PC-9 (cell line): Measurements from ENCODE around the gene NFKB1. TPM values are rescaled to one million over a fixed set of nuclear protein-coding genes. Genes with fewer than 3 reads are reported as not detected.

Experiments used
- BruUV-seq: library from RNA; stranded (reverse); fragments of 400-500 nt; replicated peaks from 2 replicates; lab custom pipeline; 2021; lab: Mats Ljungman, UMichigan
- CTCF ChIA-PET: fragments of 300-600 bp; sonication (Branson Sonifier 250); formaldehyde crosslinking; loops from one replicate; lab custom pipeline; 2022; ENCODE audit warnings: antibody characterized with exemption; lab: Charles Lee
- POLR2A ChIA-PET: fragments of 300-600 bp; sonication (Branson Sonifier 250); formaldehyde crosslinking; loops from one replicate; lab custom pipeline; 2022; ENCODE audit warnings: antibody characterized with exemption; ENCODE audit not compliant: unreplicated experiment; lab: Charles Lee
- DNase-seq, 2 experiments: peaks; one replicate each; pipeline versions ENCODE4 v3.0.0 to v3.0.0-alpha.2; 2015 to 2022; ENCODE audit warnings: mixed read lengths in 1 of 2
- H2AFZ ChIP-seq: fragments of 200-600 bp; sonication (generic); 2 replicates; pipeline ENCODE4 v1.8.1; 2017; ENCODE audit warnings: antibody characterized with exemption
- H3F3A ChIP-seq: fragments of 200-600 bp; sonication (generic); 2 replicates; pipeline ENCODE4 v1.8.1; 2017; ENCODE audit warnings: antibody characterized with exemption, mild to moderate bottlenecking, low read depth; ENCODE audit not compliant: insufficient read depth
- H3K27ac ChIP-seq: fragments of 200-600 bp; sonication (generic); 2 replicates; pipeline ENCODE4 v1.6.1; 2016; ENCODE audit warnings: mixed run types
- H3K27me3 ChIP-seq: fragments of 200-600 bp; sonication (generic); 2 replicates; pipeline ENCODE4 v1.6.1; 2016; ENCODE audit warnings: low read depth, mixed run types; ENCODE audit not compliant: insufficient read depth
- H3K36me3 ChIP-seq: fragments of 200-600 bp; sonication (generic); 2 replicates; pipeline ENCODE4 v1.6.1; 2016; ENCODE audit warnings: low read depth, mixed run types
- H3K4me1 ChIP-seq: fragments of 200-600 bp; sonication (generic); replicated peaks from 2 replicates; pipeline ENCODE4 v1.6.1; 2016; ENCODE audit warnings: mixed run types; ENCODE audit not compliant: insufficient read depth
- H3K4me2 ChIP-seq: fragments of 200-600 bp; sonication (generic); 2 replicates; pipeline ENCODE4 v1.6.1; 2017; ENCODE audit warnings: mixed run types
- H3K4me3 ChIP-seq: fragments of 200-600 bp; sonication (generic); 2 replicates; pipeline ENCODE4 v1.6.1; 2016; ENCODE audit warnings: mixed run types
- H3K79me2 ChIP-seq: fragments of 200-600 bp; sonication (generic); 2 replicates; pipeline ENCODE4 v1.6.1; 2017; ENCODE audit warnings: low read depth, mixed run types
- H3K9me2 ChIP-seq: fragments of 200-600 bp; sonication (generic); 2 replicates; pipeline ENCODE4 v1.8.1; 2017; ENCODE audit warnings: mild to moderate bottlenecking; ENCODE audit not compliant: insufficient read depth
- H3K9me3 ChIP-seq: fragments of 200-600 bp; sonication (generic); 2 replicates; pipeline ENCODE4 v1.8.1; 2016; ENCODE audit warnings: low read depth; ENCODE audit not compliant: insufficient read depth
- H4K20me1 ChIP-seq: fragments of 200-600 bp; sonication (generic); 2 replicates; pipeline ENCODE4 v1.8.1; 2017; ENCODE audit not compliant: insufficient read depth
- EZH2 ChIP-seq: fragments of 200-600 bp; sonication (generic); IDR thresholded peaks from 2 replicates; pipeline ENCODE4 v1.8.0; 2017; ENCODE audit warnings: antibody characterized with exemption, low read depth
- intact Hi-C: fragments of 100-400 bp; cut with micrococcal nuclease; formaldehyde crosslinking; loops from one replicate; pipeline ENCODE4 v1.10.0; 2022; ENCODE audit not compliant: unreplicated experiment
- total RNA-seq: library from RNA; stranded (reverse); gene quantifications from 2 replicates; pipeline ENCODE4 v1.2.3, GENCODE V29; 2021
- TF ChIP-seq, protein P1 (sequence below): fragments of 200-600 bp; sonication (generic); conservative IDR thresholded peaks from 2 replicates; pipeline ENCODE4 v1.6.1; 2017; ENCODE audit warnings: mixed run types, antibody characterized with exemption, mild to moderate bottlenecking, moderate library complexity

Gene NFKB1
- total RNA-seq, 1 experiment from 2014 or later = 11.6 TPM

DNA sequence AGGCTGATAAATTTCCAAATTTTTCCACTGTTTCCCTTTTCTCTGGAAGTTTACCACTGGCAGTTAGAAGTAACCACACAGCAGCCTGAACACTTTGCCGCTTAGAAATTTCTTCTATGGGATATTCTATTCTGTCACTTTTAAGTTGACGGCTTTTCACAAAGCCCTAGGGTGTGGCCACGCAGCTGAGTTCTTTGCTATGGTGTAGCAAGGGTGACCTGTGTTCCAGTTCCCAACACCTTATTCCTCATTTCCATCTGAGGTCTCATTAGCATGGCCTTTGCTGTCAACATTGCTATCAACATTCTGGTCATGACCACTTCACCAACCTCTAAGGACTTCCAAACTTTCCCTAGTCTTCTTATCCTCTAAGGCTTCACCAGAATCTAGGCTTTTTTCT lies 45.4 kb upstream of the NFKB1 start:
- Histone ChIP-seq H3F3A (no peaks in the 10 kb centered on the region), H3K9me3 (no peaks in the 10 kb centered on the region), H3K9me2 (no peaks in the 10 kb centered on the region), H3K79me2 (no peaks in the 10 kb centered on the region), H3K27me3 (no peaks in the 10 kb centered on the region), H3K36me3 (no peaks in the 10 kb centered on the region), H3K4me3 (no peak overlapping the region), H3K4me2 (no peak overlapping the region), H3K4me1 (no peaks in the 10 kb centered on the region), H3K27ac (no peak overlapping the region), H2AFZ (no peak overlapping the region), H4K20me1 (no peaks in the 10 kb centered on the region)
- intact Hi-C loops = no loop called here
- ChIA-PET CTCF (no interaction called here), POLR2A (no interaction called here)
- DNase-seq = no peak
- BruUV-seq = no TSS peak
- TF ChIP-seq EZH2 = no peak
- TF ChIP-seq, protein P1, sequence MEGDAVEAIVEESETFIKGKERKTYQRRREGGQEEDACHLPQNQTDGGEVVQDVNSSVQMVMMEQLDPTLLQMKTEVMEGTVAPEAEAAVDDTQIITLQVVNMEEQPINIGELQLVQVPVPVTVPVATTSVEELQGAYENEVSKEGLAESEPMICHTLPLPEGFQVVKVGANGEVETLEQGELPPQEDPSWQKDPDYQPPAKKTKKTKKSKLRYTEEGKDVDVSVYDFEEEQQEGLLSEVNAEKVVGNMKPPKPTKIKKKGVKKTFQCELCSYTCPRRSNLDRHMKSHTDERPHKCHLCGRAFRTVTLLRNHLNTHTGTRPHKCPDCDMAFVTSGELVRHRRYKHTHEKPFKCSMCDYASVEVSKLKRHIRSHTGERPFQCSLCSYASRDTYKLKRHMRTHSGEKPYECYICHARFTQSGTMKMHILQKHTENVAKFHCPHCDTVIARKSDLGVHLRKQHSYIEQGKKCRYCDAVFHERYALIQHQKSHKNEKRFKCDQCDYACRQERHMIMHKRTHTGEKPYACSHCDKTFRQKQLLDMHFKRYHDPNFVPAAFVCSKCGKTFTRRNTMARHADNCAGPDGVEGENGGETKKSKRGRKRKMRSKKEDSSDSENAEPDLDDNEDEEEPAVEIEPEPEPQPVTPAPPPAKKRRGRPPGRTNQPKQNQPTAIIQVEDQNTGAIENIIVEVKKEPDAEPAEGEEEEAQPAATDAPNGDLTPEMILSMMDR = no peak

DNA sequence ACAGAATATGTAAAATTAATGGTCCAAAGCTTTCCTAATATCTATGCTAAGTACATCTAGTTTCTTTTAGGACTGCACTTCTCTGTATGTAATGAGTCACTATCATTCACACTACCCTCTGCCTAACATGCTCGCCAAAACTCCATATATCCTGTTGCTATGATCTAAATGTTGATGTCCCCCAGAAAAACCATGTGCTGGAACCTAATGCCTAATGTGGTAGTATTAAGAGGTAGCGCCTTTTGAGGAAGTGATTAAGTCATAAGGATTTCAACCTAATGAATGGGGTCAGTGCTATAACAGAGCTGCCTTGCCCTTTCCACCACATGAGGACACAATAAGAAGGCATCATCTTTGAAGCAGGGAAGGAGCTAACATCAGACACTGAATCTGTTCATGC lies 34.9 kb upstream of the NFKB1 start:
- ChIA-PET POLR2A (interaction anchor here (0.7 kb wide), 1 partner anchor 123 kb away, joined by 3 read pairs; no protein-coding TSS in a partner anchor), CTCF (interaction anchor here (0.5 kb wide), 1 partner anchor 787 kb away, joined by 5 read pairs; no protein-coding TSS in a partner anchor)
- Histone ChIP-seq H3F3A (no peaks in the 10 kb centered on the region), H2AFZ (no peak overlapping the region), H3K9me3 (no peaks in the 10 kb centered on the region), H4K20me1 (no peaks in the 10 kb centered on the region), H3K4me1 (no peaks in the 10 kb centered on the region), H3K27ac (no peak overlapping the region), H3K4me3 (no peak overlapping the region), H3K27me3 (no peaks in the 10 kb centered on the region), H3K79me2 (no peaks in the 10 kb centered on the region), H3K36me3 (no peaks in the 10 kb centered on the region), H3K4me2 (no peak overlapping the region), H3K9me2 (no peaks in the 10 kb centered on the region)
- intact Hi-C loops = no loop called here
- BruUV-seq = no TSS peak
- no peak for DNase-seq
- TF ChIP-seq, protein P1 = no peak
- no peak for TF ChIP-seq EZH2

DNA sequence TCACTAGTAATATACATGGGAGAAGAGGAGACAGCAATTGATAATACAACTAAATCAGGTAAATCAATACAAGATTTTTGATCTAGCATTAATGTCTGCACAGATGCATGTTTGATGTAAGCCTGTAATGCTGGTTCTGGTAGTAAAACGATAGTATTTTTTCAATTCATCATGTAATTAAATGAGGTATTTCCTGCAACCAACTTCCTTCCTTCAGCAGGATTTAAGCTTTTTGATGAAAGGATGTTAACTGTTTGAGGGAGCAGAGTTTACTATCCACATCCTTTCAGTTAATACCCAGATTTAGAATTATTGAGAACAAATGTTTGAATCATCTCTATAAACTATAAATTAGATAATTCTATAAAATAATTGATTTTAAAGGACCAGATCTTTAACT lies 31.4 kb upstream of the NFKB1 start:
- H3K4me3 ChIP-seq = no peak overlapping the region
- no peaks in the 10 kb centered on the region for H3K36me3 ChIP-seq
- no peaks in the 10 kb centered on the region for H3K9me3 ChIP-seq
- H3K27ac ChIP-seq = no peak overlapping the region
- no peak overlapping the region for H3K4me2 ChIP-seq
- no peak overlapping the region for H2AFZ ChIP-seq
- TF ChIP-seq, protein P1 = no peak
- POLR2A ChIA-PET = interaction anchor here (0.7 kb wide), 1 partner anchor 489 kb away, joined by 3 read pairs; no protein-coding TSS in a partner anchor
- no peaks in the 10 kb centered on the region for H4K20me1 ChIP-seq
- CTCF ChIA-PET = no interaction called here
- H3K4me1 ChIP-seq = no peaks in the 10 kb centered on the region
- no peaks in the 10 kb centered on the region for H3F3A ChIP-seq
- no peaks in the 10 kb centered on the region for H3K27me3 ChIP-seq
- no peaks in the 10 kb centered on the region for H3K9me2 ChIP-seq
- DNase-seq = no peak
- intact Hi-C loops = no loop called here
- no peaks in the 10 kb centered on the region for H3K79me2 ChIP-seq
- BruUV-seq = no TSS peak
